Islet precursor cell (in vitro differentiated cells): ENCODE results near the gene ELP2.
"Not testable (repeated sequence)": the region's sequence is repeated elsewhere in the genome, so short reads cannot be mapped to it uniquely, and the experiment has no call there.

Experiments used
- DNase-seq: peaks from one replicate; pipeline ENCODE4 v3.0.0-alpha.2; 2018

Gene ELP2

GRCh38 chr18:36129300-36130038 is at the start of gene ELP2, which contains the start of gene SLC39A6:
TSS of gene ELP2 (plus strand) at chr18:36129899. CDS start at chr18:36129934, 35 bp downstream.
TSS of gene SLC39A6 (minus strand) at chr18:36129340. CDS start at chr18:36127007, 2,333 bp downstream.
- peak; percentile 98 for DNase-seq

- not testable (repeated sequence) for DNase-seq
These were observed 48.6 kb upstream of the ELP2 start for GRCh38 chr18:36081118-36081517.

GRCh38 chr18:36083729-36084128 is 46.0 kb upstream of the ELP2 start:
- DNase-seq = no peak

- no peak for DNase-seq
These were observed 44.5 kb upstream of the ELP2 start for GRCh38 chr18:36085195-36085594.

GRCh38 chr18:36086186-36086585 is 43.5 kb upstream of the ELP2 start:
- no peak for DNase-seq

- no peak for DNase-seq
These were observed 41.4 kb upstream of the ELP2 start for GRCh38 chr18:36088256-36088655.

- no peak for DNase-seq
These were observed 40.7 kb upstream of the ELP2 start for GRCh38 chr18:36089001-36089400.

- DNase-seq = not testable (repeated sequence)
These were observed 37.6 kb upstream of the ELP2 start for GRCh38 chr18:36092116-36092515.

GRCh38 chr18:36094431-36094830 is 35.3 kb upstream of the ELP2 start:
- DNase-seq = no peak

- no peak for DNase-seq
These were observed 33.7 kb upstream of the ELP2 start for GRCh38 chr18:36095936-36096519.

- DNase-seq = no peak
These were observed 32.7 kb upstream of the ELP2 start for GRCh38 chr18:36096955-36097354.

GRCh38 chr18:36099311-36099710 is 30.4 kb upstream of the ELP2 start:
- no peak for DNase-seq

GRCh38 chr18:36101943-36102342 is 27.8 kb upstream of the ELP2 start:
- no peak for DNase-seq

- DNase-seq = no peak
These were observed 24.9 kb upstream of the ELP2 start for GRCh38 chr18:36104749-36105148.

GRCh38 chr18:36107477-36107876 is 22.2 kb upstream of the ELP2 start:
- DNase-seq = no peak

- DNase-seq = no peak
These were observed 21.5 kb upstream of the ELP2 start for GRCh38 chr18:36108196-36108595.

- no peak for DNase-seq
These were observed 21.1 kb upstream of the ELP2 start for GRCh38 chr18:36108601-36109000.

GRCh38 chr18:36109737-36110136 is 20.0 kb upstream of the ELP2 start:
- DNase-seq = no peak

GRCh38 chr18:36112302-36112701 is 17.4 kb upstream of the ELP2 start:
- DNase-seq = no peak

- DNase-seq = no peak
These were observed 15.4 kb upstream of the ELP2 start for GRCh38 chr18:36114251-36114650.

- no peak for DNase-seq
These were observed 15.0 kb upstream of the ELP2 start for GRCh38 chr18:36114738-36115137.

GRCh38 chr18:36116771-36117170 is 12.9 kb upstream of the ELP2 start:
- not testable (repeated sequence) for DNase-seq

- no peak for DNase-seq
These were observed 9.4 kb upstream of the ELP2 start for GRCh38 chr18:36120297-36120696.

GRCh38 chr18:36124841-36125240 is 4.9 kb upstream of the ELP2 start:
- DNase-seq = no peak

GRCh38 chr18:36126668-36127067 is 3.0 kb upstream of the ELP2 start:
- DNase-seq = no peak
